HG03439 (cell line): ENCODE data around the gene IL1A.

ENCODE experiments used
- ATAC-seq: cut with Tn5 transposase; IDR thresholded peaks from one replicate; pipeline ENCODE4 v1.9.1; 2021; ENCODE audit warnings: mild to moderate bottlenecking, moderate library complexity; ENCODE audit not compliant: unreplicated experiment

Gene IL1A

GRCh38 chr2:112728029-112728362, 56.3 kb downstream of the IL1A start:
- no peak for ATAC-seq

DNA sequence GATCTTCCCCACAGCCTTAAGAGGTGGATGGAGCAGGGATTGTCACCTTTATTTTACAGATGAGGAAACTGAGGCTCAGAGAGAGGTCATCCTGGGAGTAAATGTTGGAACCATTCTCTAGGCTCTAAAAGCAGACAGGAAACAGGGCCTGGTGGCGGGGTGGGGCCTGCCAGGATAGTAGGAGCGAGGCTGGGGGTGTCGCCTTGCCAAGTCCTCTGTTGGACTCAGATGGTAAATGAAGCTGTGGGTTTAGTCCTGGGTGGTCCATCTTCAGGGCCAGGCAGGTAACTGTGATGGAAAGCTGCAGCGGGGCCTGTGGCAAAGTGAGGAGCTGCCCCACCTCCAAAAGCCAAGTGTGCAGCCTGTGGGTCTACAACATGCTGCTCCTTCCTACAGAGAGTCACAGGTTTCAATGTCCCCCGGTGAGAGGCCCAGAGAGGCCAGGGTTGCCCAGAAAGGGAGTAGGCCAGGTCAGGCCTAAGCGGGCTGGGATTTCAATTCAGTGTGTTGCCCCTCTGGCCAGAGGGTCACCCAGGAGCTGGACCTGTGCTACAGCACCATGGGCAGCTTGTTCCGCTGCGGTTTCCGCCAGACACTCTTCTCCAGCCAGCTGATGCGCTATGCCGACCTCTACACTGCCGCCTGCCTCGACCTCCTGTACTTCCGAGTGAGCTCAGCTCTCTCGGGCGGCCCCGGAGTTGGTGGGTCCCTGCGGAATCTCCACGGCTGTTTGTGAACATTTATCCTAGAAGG, 56.8 kb downstream of the IL1A start:
- no peak for ATAC-seq

GRCh38 chr2:112726487-112727190, 57.7 kb downstream of the IL1A start:
- ATAC-seq, result peak; percentile 70

- peak; percentile 58 for ATAC-seq
Measured at GRCh38 chr2:112725545-112726457, 58.5 kb downstream of the IL1A start.

- ATAC-seq, result no peak
Measured at GRCh38 chr2:112724591-112725525, 59.4 kb downstream of the IL1A start.

DNA sequence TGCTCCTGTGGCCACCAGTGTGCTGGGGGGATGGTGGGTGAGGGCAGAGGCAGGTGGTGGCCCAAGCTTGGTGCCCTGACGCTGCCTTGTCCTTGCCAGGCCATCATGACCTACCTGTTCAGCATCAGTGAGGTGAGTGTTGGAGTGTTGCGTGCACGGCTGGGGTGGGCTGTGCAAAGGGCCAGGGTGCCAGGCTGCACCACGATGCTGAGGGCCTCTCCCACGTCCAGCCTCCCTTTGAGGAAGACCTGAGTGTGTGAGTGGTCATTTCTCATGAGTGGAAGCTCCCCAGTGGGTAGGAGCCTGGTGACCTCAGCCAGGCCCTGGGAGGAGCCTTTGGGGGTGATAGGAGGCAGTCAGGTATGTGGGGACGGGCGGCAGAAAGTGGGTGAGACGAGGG, 60.3 kb downstream of the IL1A start:
- no peak for ATAC-seq
